Fibroblast of skin of scalp (primary cell): ENCODE results near the gene ADAM29. TPM values are rescaled to one million over a fixed set of nuclear protein-coding genes. Genes with fewer than 3 reads are reported as not detected.
"Not testable (repeated sequence)": the region's sequence is repeated elsewhere in the genome, so short reads cannot be mapped to it uniquely, and the experiment has no call there.

ENCODE experiments used
- DNase-seq: peaks from one replicate; pipeline ENCODE4 v3.0.0-alpha.2; 2013
- polyA plus RNA-seq, 2 experiments: library from polyadenylated mRNA; unstranded; fragments of 120-200 nt; gene quantifications; one replicate each; pipeline ENCODE4 v1.2.1, GENCODE V29; 2013; ENCODE audit not compliant: insufficient read length in 2 of 2

The ADAM29 gene
- polyA plus RNA-seq (2013, experiment 1 of 2; ENCODE audit: insufficient read length), result not detected
- polyA plus RNA-seq (2013, experiment 2 of 2; ENCODE audit: insufficient read length), result not detected

GRCh38 chr4:174918058-174918457 lies at the start of gene ADAM29:
Gene ADAM29, plus strand, starts transcription at chr4:174918358. Its CDS starts 57,168 bp downstream, at chr4:174975526.
- DNase-seq, result no peak

DNA sequence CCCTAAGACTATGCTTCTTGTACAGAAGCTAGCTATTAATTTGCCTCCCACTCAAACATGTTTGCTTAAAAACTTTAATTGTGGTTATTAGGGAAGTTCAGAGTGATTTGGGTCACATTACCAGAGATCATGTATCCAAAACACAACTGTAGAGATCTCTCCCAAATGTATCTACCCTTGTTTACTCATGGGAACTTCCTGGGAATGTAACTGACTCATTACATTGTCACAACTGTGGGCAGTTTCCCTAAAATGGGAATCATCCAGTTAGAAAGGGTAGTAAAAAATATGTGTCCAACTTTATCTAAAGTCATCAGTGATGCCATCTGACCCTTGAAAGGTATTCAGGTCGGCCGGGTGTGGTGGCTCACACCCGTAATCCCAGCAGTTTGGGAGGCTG lies 48.8 kb upstream of the ADAM29 start:
- no peak for DNase-seq

GRCh38 chr4:174870311-174870710 lies 47.8 kb upstream of the ADAM29 start:
- DNase-seq, result no peak

GRCh38 chr4:174871407-174871806 lies 46.8 kb upstream of the ADAM29 start:
- DNase-seq, result no peak

DNA sequence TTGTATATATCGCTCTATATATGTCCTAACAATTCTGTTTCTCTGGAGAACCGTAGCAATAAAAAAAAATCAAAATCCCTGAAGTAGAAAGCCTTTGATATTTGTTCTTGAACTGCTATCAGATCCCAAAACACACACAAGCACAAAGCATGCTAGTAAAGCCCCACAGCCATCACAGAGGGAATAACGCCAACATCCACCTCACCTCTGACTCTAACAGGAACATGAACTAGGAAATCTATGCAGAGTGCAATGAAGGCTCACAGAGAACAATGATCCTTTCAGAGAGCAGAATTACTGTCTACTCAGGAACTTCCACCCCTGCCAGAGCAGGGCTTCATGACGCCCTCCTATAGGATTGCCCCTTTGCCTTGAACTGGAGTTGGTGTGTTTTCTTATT lies 45.0 kb upstream of the ADAM29 start:
- DNase-seq, result not testable (repeated sequence)

DNA sequence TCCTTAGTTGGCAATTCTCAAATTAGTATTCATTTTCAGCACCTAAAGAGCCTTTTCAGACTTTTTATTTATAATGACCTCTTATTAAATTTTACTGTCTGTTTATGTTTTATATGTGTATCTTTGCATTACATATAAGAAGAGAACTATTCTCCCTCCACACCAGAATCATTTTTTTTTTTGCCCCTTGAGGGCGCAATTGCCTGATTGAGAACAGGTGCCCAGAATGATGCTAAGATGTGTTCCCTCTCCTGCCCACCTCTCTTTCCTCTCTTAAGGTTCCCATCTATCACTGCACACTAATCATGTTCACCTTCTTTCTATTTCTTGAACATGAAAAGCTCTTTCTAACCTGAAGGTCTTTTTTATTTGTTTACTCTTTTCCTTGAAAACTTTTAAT lies 44.2 kb upstream of the ADAM29 start:
- no peak for DNase-seq

GRCh38 chr4:174874898-174875297 lies 43.3 kb upstream of the ADAM29 start:
- DNase-seq, result no peak

GRCh38 chr4:174880001-174880400 lies 38.2 kb upstream of the ADAM29 start:
- no peak for DNase-seq

DNA sequence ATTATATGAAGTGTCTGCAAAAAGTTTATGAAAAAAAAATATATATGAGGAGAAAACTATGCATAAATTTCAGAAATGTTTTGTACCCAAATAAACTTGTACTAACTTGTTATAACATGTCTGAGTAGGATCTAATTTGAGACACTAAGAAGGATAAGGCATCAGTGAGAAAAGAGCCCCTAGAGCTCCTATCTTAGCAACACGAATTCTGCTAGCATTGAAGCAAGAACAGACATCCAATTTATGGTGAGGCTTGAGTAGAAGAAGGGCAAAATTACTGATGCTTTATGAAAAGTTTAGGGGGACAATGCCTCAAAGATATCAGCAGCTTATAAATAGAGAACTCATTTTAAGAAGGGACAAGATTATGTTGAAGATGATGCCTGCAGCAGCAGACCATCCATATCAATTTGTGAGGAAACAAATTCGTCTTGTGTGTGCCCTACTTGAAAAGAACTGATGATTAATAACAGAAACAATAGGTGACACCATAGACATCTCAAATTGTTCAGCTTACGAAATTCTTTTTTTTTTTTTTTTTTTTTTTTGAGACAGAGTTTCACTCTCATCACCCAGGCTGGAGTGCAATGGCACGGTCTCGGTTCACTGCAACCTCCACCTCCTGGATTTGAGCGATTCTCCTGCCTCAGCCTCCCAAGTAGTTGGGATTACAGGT lies 35.7 kb upstream of the ADAM29 start:
- DNase-seq, result no peak

DNA sequence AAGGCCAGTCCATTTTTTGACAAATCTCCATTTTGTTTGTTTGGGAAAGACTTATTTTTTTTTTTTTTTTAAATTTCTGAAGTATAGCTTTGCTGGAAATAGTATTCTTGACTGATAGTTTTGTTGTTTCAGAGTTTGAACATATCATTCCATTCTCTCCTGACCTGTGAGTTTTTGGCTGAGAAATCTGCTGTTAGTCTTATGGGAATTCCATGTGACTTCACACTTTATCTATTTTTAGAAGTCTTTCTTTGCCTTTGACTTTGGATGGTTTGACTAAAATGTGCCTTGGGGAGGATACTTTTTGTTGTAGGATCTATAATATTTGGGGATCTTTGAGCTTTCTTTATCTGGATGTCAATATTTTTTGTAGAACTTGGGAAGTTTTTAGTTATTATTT lies 10.7 kb upstream of the ADAM29 start:
- no peak for DNase-seq

DNA sequence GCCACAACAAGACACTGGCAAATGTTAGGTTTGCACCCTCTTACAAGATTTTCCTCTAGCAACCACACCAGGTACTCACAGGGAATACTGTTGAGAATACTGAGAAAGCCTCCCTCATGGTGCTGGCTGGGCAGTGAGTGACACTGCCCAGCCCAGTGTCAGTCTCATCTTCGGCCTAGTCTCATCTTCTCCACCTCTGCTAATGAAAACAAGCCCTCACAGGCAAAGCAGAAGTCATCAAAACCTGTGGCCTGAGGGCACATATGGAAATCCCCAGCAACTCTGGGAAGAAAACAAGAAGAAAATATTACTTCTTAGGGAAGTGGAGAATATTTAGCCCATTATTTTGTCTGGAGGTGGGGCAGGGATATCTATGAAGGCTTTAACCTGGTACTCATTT lies 7.9 kb upstream of the ADAM29 start:
- DNase-seq, result no peak

- DNase-seq, result no peak
These were observed 5.1 kb upstream of the ADAM29 start for GRCh38 chr4:174912919-174913543.

GRCh38 chr4:174919886-174920423 lies 1.8 kb downstream of the ADAM29 start:
- DNase-seq, result no peak

DNA sequence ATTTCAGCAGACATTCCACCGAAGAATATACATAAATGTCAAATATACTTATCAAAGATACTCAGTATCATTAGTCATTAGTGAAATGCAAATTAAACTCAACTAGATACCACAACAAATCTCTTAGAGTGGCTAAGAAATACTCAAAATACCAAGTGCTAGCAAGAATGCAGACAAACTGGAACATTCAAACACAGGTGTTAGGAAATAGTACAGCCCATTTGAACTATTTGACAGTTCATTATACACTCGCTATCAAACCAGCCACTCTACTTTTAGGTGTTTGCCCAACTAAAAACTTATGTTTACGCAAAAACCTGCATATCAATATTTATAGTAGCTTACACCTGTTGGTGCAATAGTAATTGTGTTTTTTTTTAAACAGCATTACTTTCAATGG lies 8.8 kb downstream of the ADAM29 start:
- no peak for DNase-seq

DNA sequence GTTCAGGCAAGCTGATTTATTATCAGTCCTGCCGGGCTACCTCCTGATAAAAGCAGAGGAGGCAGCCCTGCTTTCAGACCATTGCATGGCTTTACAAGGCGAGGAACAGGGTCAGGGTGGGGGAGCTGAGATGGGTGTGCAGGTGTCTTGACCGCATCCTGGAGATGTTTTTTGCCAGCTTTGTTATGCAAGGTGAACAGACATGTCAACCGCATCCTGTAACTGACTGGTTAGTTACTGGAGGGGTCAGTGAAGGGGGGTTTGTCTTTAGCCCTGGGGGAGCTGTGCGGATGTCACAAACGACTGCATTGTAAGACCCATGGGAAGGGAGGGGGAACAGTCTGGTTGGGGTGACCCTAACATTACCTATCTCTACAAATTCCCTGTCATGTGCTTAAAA lies 10.0 kb downstream of the ADAM29 start:
- DNase-seq, result no peak

DNA sequence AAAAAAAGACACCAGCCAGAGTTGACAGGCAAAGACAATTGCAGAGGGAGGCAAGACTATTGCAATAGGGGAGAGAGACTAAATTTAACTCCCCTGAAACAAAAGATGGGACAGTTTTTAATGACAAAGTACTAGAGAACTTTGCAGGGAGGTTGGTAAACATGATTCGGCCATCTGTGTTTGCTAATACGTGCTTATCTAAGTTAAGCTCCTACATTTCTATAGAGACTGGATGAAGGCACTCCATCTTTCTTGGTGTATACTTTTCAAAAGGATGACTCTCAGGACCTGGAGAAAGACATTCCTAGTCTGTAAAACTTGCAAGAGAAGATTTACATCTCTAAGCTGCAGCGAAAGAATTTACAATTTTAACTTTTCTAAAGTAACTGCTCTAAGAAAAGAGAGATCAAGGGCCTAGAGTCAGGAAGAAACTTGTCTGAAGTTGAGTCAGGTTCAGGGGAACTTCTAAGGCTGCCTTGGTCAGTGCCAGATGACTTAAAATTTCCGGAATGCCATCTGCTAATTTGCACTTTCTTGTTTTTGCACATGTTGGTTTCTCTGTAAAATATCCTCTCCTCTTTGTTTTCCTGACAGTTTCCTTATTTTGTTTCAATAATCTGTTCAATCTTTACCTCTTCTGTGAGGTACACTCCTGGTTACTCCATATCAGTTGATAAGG lies 10.6 kb downstream of the ADAM29 start:
- DNase-seq, result no peak

DNA sequence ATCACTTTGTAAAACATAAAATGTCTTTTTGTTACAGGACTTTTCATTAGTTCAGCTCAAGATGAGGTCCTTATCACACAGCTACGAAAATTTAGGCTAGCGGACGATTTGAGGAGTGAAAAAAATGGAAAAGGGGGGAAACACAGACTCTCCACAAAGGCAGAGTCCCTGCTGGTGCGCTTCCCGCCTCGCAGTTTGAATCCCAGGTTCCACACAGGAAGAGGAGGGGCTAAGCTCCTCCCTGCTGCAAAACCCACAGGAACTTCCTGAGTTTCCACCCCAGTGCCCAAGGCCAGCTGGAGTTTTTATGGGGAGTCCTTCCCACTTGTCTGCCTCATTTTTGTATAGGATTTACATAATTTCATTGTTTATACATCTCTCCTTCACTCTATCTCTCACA lies 11.2 kb downstream of the ADAM29 start:
- DNase-seq, result no peak

DNA sequence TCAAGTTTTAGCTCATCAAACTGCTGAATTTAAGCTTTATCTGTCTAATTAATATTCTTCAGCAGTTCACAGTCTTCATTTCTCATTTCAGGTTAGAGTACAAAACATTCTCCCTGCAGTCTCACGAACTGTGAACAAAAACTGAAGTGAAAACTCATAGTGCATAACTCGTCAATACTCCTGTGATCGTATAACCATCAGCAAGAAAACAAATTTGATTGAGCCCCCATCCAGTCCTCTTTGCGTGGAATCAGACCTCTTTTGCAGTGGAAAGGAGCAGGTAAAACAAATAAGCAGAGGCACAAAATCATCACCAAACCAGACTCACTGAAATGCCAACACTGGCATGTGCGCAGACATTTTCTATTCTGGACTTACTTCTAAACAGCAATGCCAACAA lies 12.7 kb downstream of the ADAM29 start:
- DNase-seq, result no peak

GRCh38 chr4:174933083-174933482 lies 14.9 kb downstream of the ADAM29 start:
- no peak for DNase-seq

DNA sequence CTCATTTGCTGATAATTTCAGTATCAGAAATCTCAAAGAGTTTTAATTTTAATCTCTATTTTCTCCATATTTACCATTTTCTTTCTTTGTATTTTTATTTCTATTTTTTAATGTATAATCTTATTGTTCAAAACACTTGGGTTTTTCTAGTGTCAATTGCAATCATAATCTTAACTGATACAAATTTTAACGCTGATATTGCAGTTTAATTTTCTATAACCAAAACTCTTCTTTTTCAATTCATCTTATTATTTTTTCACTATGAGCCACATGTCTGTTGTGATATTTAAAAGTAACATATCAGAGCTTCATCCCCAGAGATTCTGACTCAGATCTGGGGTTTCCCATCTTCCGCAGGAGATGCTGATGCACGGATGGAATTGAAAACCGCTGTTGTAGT lies 16.2 kb downstream of the ADAM29 start:
- DNase-seq, result no peak

DNA sequence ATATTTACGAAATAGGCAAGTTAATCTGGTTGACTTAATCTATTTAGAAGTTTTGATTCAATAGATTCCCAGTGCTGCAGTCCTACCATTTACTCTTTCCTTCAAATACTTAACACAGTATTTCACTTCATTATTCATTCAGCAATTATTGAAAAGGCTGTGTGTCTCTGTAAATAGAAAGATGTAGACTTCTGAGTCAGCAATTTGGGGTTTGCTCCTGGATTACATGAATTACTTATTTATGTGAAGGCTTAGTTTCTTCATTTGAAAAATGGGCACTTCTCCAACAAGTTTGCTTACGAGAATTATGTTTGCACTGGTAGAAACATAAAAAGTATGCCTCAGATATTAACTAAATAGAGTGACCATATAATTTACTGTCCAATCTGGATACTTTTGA lies 17.4 kb downstream of the ADAM29 start:
- DNase-seq, result no peak

DNA sequence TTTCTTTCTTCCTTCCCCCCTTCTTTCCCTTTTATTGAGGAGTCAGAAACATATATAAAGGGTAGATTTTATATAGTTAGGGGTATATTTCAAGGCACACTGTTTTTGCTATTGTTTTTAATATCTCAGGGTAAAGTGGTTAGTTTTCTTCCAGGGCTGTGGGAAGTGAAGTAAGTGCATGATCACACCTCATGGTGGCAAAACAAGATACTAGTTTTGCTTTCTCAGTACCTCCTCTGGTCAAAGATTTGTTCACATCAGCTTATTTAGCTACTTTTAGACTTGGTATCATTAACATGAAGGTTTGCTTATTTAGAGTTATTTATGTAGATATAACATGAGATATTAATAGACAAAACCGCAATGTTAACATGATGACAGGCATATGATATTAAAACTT lies 21.8 kb downstream of the ADAM29 start:
- no peak for DNase-seq

- no peak for DNase-seq
These were observed 28.1 kb downstream of the ADAM29 start for GRCh38 chr4:174946246-174946645.

DNA sequence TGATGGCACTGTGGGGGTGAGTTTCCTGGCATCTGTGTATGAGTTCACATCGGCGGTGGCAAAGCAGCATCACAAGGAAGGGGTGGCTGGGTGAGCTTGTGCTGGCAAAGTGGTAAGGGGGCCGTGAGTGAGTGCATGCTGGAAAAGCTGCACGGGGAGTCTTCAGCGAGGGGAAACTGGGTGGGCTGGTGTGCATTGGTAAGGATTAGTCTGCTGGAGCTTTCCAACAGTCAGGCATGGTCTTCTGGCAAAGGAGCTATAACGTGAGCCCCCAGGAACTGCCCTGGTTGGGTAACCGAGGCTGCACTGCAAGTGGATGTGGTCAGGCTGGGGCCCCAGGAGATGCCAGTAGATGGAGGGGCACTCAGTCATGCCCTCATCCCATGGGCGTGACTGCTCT lies 30.7 kb downstream of the ADAM29 start:
- no peak for DNase-seq
